HG02870 (cell line): ENCODE data around the gene C2CD3.
"Not testable (repeated sequence)": the region's sequence is repeated elsewhere in the genome, so short reads cannot be mapped to it uniquely, and the experiment has no call there.

ENCODE experiments used
- ATAC-seq: cut with Tn5 transposase; IDR thresholded peaks from one replicate; pipeline ENCODE4 v1.9.1; 2021; ENCODE audit warnings: mild to moderate bottlenecking, moderate library complexity; ENCODE audit not compliant: unreplicated experiment

C2CD3 gene

DNA sequence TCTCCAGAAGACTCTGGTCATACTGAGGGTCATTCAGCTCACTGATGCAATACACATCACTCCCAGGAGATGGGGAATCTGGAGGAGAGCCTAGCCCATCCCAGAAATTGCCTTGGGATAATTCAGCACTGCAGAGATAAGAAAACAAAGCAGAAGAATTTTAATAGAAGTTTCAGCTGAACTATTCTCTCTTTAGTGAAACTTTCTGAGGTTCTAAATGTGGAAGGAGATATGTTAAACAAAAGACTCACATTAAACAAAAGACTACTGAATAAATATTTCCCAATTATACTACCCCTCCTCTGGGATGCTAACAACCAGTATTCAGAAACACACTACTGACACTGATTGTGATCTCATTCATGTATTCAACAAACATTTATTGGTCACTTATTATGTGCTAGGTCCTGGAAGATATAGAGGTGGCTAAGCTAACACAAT is 47.8 kb downstream of the C2CD3 start:
- no peak for ATAC-seq

DNA sequence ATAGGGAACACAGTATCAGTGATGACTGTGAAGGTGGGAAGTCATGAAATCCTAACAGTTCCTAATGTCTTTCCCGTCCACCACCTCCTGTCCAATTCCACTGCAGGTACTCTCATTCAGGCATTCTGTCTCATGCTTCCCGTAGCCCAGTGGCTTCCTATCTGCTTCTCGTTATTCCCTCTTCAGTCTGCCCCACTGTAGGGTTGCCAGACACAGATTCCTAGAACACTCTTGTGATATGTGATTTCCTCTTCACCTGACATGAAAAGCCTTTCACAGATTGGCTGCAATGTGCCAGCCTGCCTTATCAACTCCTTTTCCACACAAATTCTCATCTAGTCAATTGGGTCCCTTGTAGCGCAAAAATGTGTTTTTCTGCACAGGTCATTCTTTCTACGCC is 49.0 kb downstream of the C2CD3 start:
- ATAC-seq, result no peak

DNA sequence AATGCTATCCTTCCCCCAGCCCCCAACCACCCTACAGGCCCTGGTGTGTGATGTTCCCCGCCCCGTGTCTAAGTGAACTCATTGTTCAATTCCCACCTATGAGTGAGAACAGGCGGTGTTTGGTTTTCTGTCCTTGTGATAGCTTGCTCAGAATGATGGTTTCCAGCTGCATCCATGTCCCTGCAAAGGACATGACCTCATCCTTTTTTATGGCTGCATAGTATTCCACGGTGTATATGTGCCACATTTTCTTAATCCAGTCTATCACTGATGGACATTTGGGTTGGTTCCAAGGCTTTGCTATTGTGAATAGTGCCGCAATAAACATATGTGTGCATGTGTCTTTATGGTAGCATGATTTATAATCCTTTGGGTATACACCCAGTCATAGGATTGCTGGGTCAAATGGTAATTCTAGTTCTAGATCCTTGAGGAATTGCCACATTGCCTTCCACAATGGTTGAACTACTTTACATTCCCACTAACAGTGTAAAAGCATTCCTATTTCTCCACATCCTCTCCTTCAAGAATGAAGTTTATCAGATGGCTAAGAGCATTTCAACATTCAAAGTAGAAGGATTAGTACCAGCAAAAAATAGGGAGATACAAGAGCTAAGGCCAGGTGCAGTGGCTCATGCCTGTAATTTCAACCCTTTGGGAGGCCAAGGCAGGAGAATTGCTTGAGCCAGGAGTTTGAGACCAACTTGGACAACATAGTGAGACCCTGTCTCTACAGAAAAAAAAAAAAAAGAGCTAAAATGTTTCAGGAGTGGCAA is 50.4 kb downstream of the C2CD3 start:
- ATAC-seq, result not testable (repeated sequence)

DNA sequence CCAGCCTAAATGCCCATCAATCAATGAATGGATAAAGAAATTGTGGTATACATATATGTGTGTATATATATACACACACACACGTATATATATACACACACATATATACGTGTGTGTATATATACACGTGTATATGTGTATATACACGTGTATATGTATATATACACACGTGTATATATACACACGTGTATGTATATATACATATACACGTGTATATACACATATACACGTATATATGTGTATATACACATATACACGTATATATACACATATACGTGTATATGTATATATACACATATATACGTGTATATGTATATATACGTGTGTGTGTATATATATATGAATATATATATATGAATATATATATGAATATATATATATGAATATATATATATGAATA is 54.1 kb downstream of the C2CD3 start:
- ATAC-seq, result no peak

GRCh38 chr11:74112877-74113276 is 57.9 kb downstream of the C2CD3 start:
- no peak for ATAC-seq

- no peak for ATAC-seq
Observed at GRCh38 chr11:74106124-74106523, 64.7 kb downstream of the C2CD3 start.

- ATAC-seq, result no peak
Observed at GRCh38 chr11:74102321-74102720, 68.5 kb downstream of the C2CD3 start.

- no peak for ATAC-seq
Observed at GRCh38 chr11:74100735-74101134, 70.1 kb downstream of the C2CD3 start.

DNA sequence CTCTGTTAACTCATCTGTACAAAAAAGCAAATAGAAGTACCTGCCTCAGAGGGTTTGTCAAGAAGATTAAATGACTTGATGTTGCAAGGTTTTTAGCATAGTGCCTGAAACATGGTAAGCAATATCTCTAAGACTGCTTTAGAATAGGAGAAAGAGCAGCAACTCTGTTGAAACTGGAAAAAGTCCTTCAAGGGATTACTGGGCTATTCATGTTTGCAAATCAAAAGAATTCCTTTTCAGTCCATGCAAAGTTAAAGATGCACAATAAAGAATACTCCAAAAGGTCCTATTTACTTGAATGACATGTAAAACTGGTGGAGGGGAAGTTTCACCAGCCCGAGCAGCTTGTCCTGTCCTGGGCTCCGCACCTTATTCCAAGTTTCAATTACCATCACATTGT is 70.6 kb downstream of the C2CD3 start:
- ATAC-seq, result no peak

- no peak for ATAC-seq
Observed at GRCh38 chr11:74097686-74098237, 73.0 kb downstream of the C2CD3 start.

- no peak for ATAC-seq
Observed at GRCh38 chr11:74094393-74094792, 76.4 kb downstream of the C2CD3 start.

GRCh38 chr11:74092425-74092824 is 78.4 kb downstream of the C2CD3 start:
- ATAC-seq, result no peak

DNA sequence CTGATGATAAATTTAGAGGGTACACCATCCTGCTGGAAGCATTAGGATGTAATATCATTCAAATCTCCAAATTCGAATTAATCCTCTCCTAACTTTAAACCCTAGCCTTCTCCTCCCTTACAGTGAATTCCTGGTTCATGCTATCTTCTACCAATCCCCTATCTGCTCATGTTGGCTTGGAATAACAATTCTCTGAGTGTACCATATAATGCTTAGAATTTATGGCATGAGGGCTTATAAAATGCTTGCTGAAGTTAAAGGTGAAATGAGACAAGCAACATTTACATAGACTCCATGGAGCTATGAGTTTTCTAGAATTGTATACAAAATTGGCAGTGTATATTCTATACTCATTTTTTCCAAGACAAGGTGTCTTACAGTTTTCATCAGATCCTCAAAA is 79.3 kb downstream of the C2CD3 start:
- ATAC-seq, result no peak

DNA sequence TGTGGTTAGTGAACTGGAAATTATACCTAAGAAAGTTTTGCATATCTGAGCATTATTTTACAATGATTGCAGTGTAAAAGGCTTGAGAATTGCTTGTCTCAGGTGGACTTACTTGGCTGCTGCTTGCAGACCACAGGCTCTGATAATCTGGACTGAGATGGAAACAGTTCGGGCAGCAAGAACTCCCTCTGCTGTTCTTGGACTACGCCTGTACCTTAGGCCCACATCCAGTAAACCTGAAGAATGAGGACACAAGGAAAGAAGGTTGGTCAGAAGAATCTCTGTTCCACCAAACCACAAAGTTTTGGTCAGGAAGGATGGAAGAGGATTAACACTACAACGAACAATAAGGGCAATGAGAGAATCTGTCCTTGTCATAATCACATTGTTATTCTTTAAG is 80.1 kb downstream of the C2CD3 start:
- no peak for ATAC-seq

DNA sequence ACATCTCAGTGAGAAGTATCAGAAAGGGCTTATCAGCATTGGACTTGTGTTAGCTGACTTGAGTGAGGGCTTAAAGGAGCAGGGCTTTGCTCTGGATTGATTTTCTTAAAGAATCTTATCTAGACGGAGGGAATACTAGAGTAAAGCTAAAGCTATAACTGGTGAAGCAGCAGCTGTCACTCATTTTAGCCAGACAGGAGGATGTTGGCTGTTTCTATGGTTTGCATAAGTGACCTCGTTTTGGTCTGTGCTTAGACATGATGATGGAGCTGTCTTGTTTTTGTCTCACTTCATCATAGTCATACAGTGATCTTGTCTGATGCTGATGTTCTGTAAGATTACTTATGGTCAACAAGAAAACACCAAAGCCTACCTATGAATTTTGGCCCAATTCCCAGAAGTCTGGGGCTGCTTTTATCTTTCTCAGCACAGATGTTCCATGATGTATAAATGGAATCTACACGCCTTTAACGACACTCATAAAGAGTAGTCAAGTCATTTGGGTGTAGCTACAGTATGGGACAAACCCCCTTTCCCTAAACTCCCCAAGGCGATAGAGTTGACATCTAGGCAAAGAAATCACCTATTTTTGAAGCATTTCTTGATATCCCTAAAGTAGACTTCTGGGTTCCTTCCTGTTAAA is 84.4 kb downstream of the C2CD3 start:
- ATAC-seq, result no peak

GRCh38 chr11:74085542-74085892 is 85.3 kb downstream of the C2CD3 start:
- ATAC-seq, result no peak

- ATAC-seq, result no peak
Observed at GRCh38 chr11:74084796-74085541, 85.8 kb downstream of the C2CD3 start.

- not testable (repeated sequence) for ATAC-seq
Observed at GRCh38 chr11:74083927-74084326, 86.9 kb downstream of the C2CD3 start.

- no peak for ATAC-seq
Observed at GRCh38 chr11:74081428-74081827, 89.4 kb downstream of the C2CD3 start.

DNA sequence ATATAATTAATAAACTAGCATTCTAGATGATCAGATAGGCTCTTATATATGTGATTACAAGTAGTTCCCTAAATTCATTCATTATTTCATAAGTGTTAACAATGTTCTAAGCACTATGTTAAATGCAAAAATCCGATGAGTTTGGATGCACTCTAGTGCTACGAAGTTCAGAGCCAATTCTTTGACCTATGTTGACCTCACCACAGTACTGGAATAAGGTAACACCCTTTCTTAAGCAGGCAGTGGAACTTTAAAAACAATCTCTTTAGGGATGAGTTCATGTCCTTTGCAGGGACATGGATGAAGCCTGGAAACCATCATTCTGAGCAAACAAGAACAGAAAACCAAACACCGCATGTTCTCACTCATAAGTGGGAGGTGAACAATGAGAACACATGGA is 93.6 kb downstream of the C2CD3 start:
- no peak for ATAC-seq

- ATAC-seq, result no peak
Observed at GRCh38 chr11:74072721-74073120, 98.1 kb downstream of the C2CD3 start.

- ATAC-seq, result no peak
Observed at GRCh38 chr11:74072286-74072685, 98.5 kb downstream of the C2CD3 start.
